ENCODE measurements around the gene CORO7. TPM values are rescaled to one million over a fixed set of nuclear protein-coding genes. Genes with fewer than 3 reads are reported as not detected.

Gene CORO7
- total RNA-seq, 4 donors from 2014 or later = 17.9 to 53.7 (median 29.7) TPM

GRCh38 chr16:4317532-4318450, 98.6 kb downstream of the CORO7 start:
- peak; percentile 60 to 65 for DNase-seq
- no peaks in the 10 kb centered on the region for H3K36me3 ChIP-seq
- peak overlapping the region; percentile 86 to 94 (median 93) for H3K27ac ChIP-seq
- no peak for TF ChIP-seq POLR2A (IDR thresholded peaks at IDR 0.05)
- TF ChIP-seq CTCF (IDR thresholded peaks at IDR 0.05) = no peak
- intact Hi-C loops (cut with DNase I) = no loop called here
- peaks cover 59 to 71% of the 10 kb centered on the region in 2 donors for H3K4me1 ChIP-seq
- H3K27me3 ChIP-seq = no peaks in the 10 kb centered on the region
- no peaks in the 10 kb centered on the region for H3K9me3 ChIP-seq
- 27 to 39% methylated on average over 10 of the region's 12 CpGs for WGBS, 2 donors
- H3K4me3 ChIP-seq (replicated peaks in 1 of 3) = peak overlapping the region in 1 of 3 donors; percentile 60

GRCh38 chr16:4316864-4317531, 99.4 kb downstream of the CORO7 start:
- peaks cover 52 to 63% of the 10 kb centered on the region in 2 donors for H3K4me1 ChIP-seq
- intact Hi-C loops (cut with DNase I) = no loop called here

GRCh38 chr16:4316108-4316863, 100.1 kb downstream of the CORO7 start:
- TF ChIP-seq POLR2A (IDR thresholded peaks at IDR 0.05) (no peak), CTCF (IDR thresholded peaks at IDR 0.05) (no peak)
- Histone ChIP-seq H3K4me3 (replicated peaks in 1 of 3) (peak overlapping the region; percentile 17 to 62 (median 60)), H3K4me1 (peaks cover 52 to 57% of the 10 kb centered on the region in 2 donors), H3K9me3 (no peaks in the 10 kb centered on the region), H3K36me3 (no peaks in the 10 kb centered on the region), H3K27ac (peak overlapping the region; percentile 86 to 94 (median 93)), H3K27me3 (no peaks in the 10 kb centered on the region)
- peak; percentile 34 to 39 for DNase-seq
- 0 to 8% methylated on average over 7 to 8 of the region's 93 CpGs for WGBS, 2 donors
- intact Hi-C loops (cut with DNase I) = no loop called here

More at GRCh38 chr16:4316864-4317531, 99.4 kb downstream of the CORO7 start:
- Histone ChIP-seq H3K9me3 (no peaks in the 10 kb centered on the region), H3K27me3 (no peaks in the 10 kb centered on the region), H3K4me3 (replicated peaks in 1 of 3) (peak overlapping the region; percentile 17 to 62 (median 60)), H3K27ac (peak overlapping the region; percentile 86 to 94 (median 93)), H3K36me3 (no peaks in the 10 kb centered on the region)
- DNase-seq = peak; percentile 90 to 92
- peak in 1 of 6 experiments; percentile 8 for TF ChIP-seq CTCF (IDR thresholded peaks at IDR 0.05)
- peak in 1 of 2 donors; percentile 25 for TF ChIP-seq POLR2A (IDR thresholded peaks at IDR 0.05)
- 3 to 23% methylated on average over 4 to 7 of the region's 20 CpGs for WGBS, 2 donors

GRCh38 chr16:4315186-4316107, 100.9 kb downstream of the CORO7 start, which contains the start of gene GLIS2:
GLIS2 (plus strand) TSS chr16:4316067; CDS start chr16:4332281, 16,214 bp downstream.
- peak; percentile 83 to 85 for DNase-seq
- Histone ChIP-seq H3K27ac (peak within 1 kb of the TSS; percentile 93 to 98 (median 95)), H3K9me3 (no peaks in the 10 kb centered on the region), H3K36me3 (no peaks in the 10 kb centered on the region), H3K27me3 (no peaks in the 10 kb centered on the region), H3K4me3 (replicated peaks in 1 of 3) (peak within 1 kb of the TSS; percentile 58 to 62 (median 60)), H3K4me1 (peaks cover 44 to 49% of the 10 kb centered on the region in 2 donors)
- 0% methylated on average over 9 to 16 of the region's 115 CpGs for WGBS, 2 donors
- TF ChIP-seq POLR2A (IDR thresholded peaks at IDR 0.05) (peak in 1 of 2 donors; percentile 65), CTCF (IDR thresholded peaks at IDR 0.05) (no peak)
- intact Hi-C loops (cut with DNase I) = no loop called here
